Measurements from ENCODE around the gene TMEM101. TPM values are rescaled to one million over a fixed set of nuclear protein-coding genes. Genes with fewer than 3 reads are reported as not detected.

TMEM101 gene
- total RNA-seq, 1 experiment from 2014 or later: 18.6 TPM

- H4K20me1 ChIP-seq (ENCODE audit: control insufficient read depth, insufficient read depth, insufficient read length): no peaks in the 10 kb centered on the region
- no peak overlapping the region for H3K14ac ChIP-seq (ENCODE audit: insufficient read depth, low read length)
- no peaks in the 10 kb centered on the region for H3K79me2 ChIP-seq (ENCODE audit: insufficient read depth, low read length)
- Mint-ChIP-seq H3K27me3 (ENCODE audit: low read depth) (peaks cover 22% of the 10 kb centered on the region), H3K4me1 (no peaks in the 10 kb centered on the region), H3K9me3 (no peaks in the 10 kb centered on the region; a peak in 1 of 5 replicates), H3K36me3 (ENCODE audit: insufficient read depth in 1 of 3, low read depth in 3 of 3) (no peaks in the 10 kb centered on the region), H3K27ac (no peak overlapping the region), H3K4me3 (no peak overlapping the region)
- H3K4me1 ChIP-seq (ENCODE audit: insufficient read depth, low read length): no peaks in the 10 kb centered on the region
- H3K9ac ChIP-seq (ENCODE audit: extremely low read depth, insufficient read length, low read length): no peak overlapping the region
- H2BK12ac ChIP-seq (ENCODE audit: insufficient read length, low read depth, low read length): no peak overlapping the region
- no peak overlapping the region for H2BK20ac ChIP-seq (ENCODE audit: low read depth, low read length, poor library complexity, severe bottlenecking)
- DNase-seq: no peak
- no peak overlapping the region for H4K5ac ChIP-seq (ENCODE audit: insufficient read length, low read depth, low read length)
- no peak overlapping the region for H2BK120ac ChIP-seq (ENCODE audit: low read depth, low read length, poor library complexity, severe bottlenecking)
- no peak overlapping the region for H3K4ac ChIP-seq (ENCODE audit: low read depth, low read length)
- no peak overlapping the region for H2AFZ ChIP-seq (ENCODE audit: low read length)
- no peak overlapping the region for H4K8ac ChIP-seq (replicated peaks; ENCODE audit: insufficient read length, low read depth, low read length)
- H3K23me2 ChIP-seq (ENCODE audit: insufficient read length, low read depth, low read length, poor library complexity, severe bottlenecking): no peaks in the 10 kb centered on the region
- no peak overlapping the region for H3K27ac ChIP-seq (ENCODE audit: insufficient read length, low read depth, low read length)
- H2AK5ac ChIP-seq (ENCODE audit: insufficient read length, low read length): no peak overlapping the region
- H3K23ac ChIP-seq (ENCODE audit: insufficient read length, low read depth, low read length): no peak overlapping the region
- no peak overlapping the region for H4K91ac ChIP-seq (ENCODE audit: insufficient read length, low read depth, low read length)
- no peak for TF ChIP-seq CTCF (conservative IDR thresholded peaks at IDR 0.05)
- no peak overlapping the region for H2BK5ac ChIP-seq (ENCODE audit: insufficient read length, low read length)
- no peak overlapping the region for H2BK15ac ChIP-seq (ENCODE audit: low read depth, low read length)
- H3T11ph ChIP-seq (ENCODE audit: low read length): no peak overlapping the region
- no CpG with 5 or more reads among the region's 3 CpGs for WGBS (ENCODE audit: extremely low coverage, insufficient read length, low lambda C conversion rate)
- no peaks in the 10 kb centered on the region for H3K27me3 ChIP-seq (ENCODE audit: insufficient read depth, low read length)
- no peak overlapping the region for H3K56ac ChIP-seq (ENCODE audit: insufficient read length, low read depth, low read length)
- H3K9me3 ChIP-seq (ENCODE audit: control insufficient read depth, low read depth, low read length): no peaks in the 10 kb centered on the region
- no peak overlapping the region for H3K18ac ChIP-seq (ENCODE audit: insufficient read length, low read depth, low read length)
- H3K4me2 ChIP-seq (ENCODE audit: insufficient read depth, insufficient read length, low read length): no peak overlapping the region
- no peaks in the 10 kb centered on the region for H3K79me1 ChIP-seq (ENCODE audit: insufficient read depth, low read depth, low read length, poor library complexity, severe bottlenecking)
These were observed 48.5 kb downstream of the TMEM101 start for GRCh38 chr17:43966276-43966675.
